NT2/D1 (cell line): ENCODE results near the gene CDH1.

Source experiments
- DNase-seq: peaks from one replicate; pipeline ENCODE4 v3.0.0-alpha.2; 2011; ENCODE audit warnings: low read depth, low spot score
- H3K27me3 ChIP-seq: 2 replicates; pipeline ENCODE4 v1.6.0; 2011; ENCODE audit warnings: mild to moderate bottlenecking; ENCODE audit not compliant: insufficient read length, insufficient read depth
- H3K36me3 ChIP-seq: 2 replicates; pipeline ENCODE4 v1.6.1; 2011; ENCODE audit warnings: mild to moderate bottlenecking, low read length, mixed read lengths; ENCODE audit not compliant: insufficient read depth, insufficient read length
- H3K4me1 ChIP-seq: 2 replicates; pipeline ENCODE4 v1.5.1; 2011; ENCODE audit not compliant: insufficient read depth, insufficient read length
- H3K4me3 ChIP-seq: 2 replicates; pipeline ENCODE4 v1.5.1; 2011; ENCODE audit warnings: low read depth; ENCODE audit not compliant: insufficient read length
- H3K9ac ChIP-seq: 2 replicates; pipeline ENCODE4 v1.6.0; 2011; ENCODE audit warnings: low read depth; ENCODE audit not compliant: insufficient read length
- H3K9me3 ChIP-seq: 2 replicates; pipeline ENCODE4 v1.5.1; 2011; ENCODE audit warnings: mild to moderate bottlenecking, low read length; ENCODE audit not compliant: insufficient read depth
- SUZ12 ChIP-seq: IDR thresholded peaks from 2 replicates; pipeline ENCODE4 v1.6.1; 2011; ENCODE audit not compliant: insufficient read length, insufficient read depth; ENCODE audit errors: extremely low read depth
- YY1 ChIP-seq: IDR thresholded peaks from 2 replicates; pipeline ENCODE4 v1.6.1; 2011; ENCODE audit not compliant: insufficient read length, insufficient read depth
- ZNF274 ChIP-seq: IDR thresholded peaks from 2 replicates; pipeline ENCODE4 v1.6.1; 2011; ENCODE audit warnings: mild to moderate bottlenecking, low read depth, low read length

CDH1 gene

DNA sequence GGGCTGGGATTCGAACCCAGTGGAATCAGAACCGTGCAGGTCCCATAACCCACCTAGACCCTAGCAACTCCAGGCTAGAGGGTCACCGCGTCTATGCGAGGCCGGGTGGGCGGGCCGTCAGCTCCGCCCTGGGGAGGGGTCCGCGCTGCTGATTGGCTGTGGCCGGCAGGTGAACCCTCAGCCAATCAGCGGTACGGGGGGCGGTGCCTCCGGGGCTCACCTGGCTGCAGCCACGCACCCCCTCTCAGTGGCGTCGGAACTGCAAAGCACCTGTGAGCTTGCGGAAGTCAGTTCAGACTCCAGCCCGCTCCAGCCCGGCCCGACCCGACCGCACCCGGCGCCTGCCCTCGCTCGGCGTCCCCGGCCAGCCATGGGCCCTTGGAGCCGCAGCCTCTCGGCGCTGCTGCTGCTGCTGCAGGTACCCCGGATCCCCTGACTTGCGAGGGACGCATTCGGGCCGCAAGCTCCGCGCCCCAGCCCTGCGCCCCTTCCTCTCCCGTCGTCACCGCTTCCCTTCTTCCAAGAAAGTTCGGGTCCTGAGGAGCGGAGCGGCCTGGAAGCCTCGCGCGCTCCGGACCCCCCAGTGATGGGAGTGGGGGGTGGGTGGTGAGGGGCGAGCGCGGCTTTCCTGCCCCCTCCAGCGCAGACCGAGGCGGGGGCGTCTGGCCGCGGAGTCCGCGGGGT lies at the start of gene CDH1:
Gene CDH1, plus strand, starts transcription at position 247 of the 684 bp plus-strand sequence. Its CDS starts 124 bp downstream, at position 371.
- DNase-seq = no peak
- peak within 1 kb of the TSS; percentile 88 for H3K9ac ChIP-seq
- peak within 1 kb of the TSS; percentile 78 for H3K4me3 ChIP-seq

GRCh38 chr16:68689921-68690320 lies 47.2 kb upstream of the CDH1 start:
- H3K36me3 ChIP-seq = peaks cover 63% of the 10 kb centered on the region
- no peak for TF ChIP-seq SUZ12
- no peaks in the 10 kb centered on the region for H3K4me1 ChIP-seq
- no peaks in the 10 kb centered on the region for H3K9me3 ChIP-seq
- H3K4me3 ChIP-seq = no peak overlapping the region
- H3K27me3 ChIP-seq = no peaks in the 10 kb centered on the region
- no peak for DNase-seq
- H3K9ac ChIP-seq = no peak overlapping the region

More for the DNA sequence above, at the start of gene CDH1:
- Histone ChIP-seq H3K36me3 (peaks cover 2% of the 10 kb centered on the region), H3K27me3 (peaks cover 3% of the 10 kb centered on the region), H3K4me1 (peaks cover 5% of the 10 kb centered on the region), H3K9me3 (peaks cover 14% of the 10 kb centered on the region; the same call in 1 of the 2 replicates)
- TF ChIP-seq SUZ12 (no peak), YY1 (no peak), ZNF274 (no peak)

DNA sequence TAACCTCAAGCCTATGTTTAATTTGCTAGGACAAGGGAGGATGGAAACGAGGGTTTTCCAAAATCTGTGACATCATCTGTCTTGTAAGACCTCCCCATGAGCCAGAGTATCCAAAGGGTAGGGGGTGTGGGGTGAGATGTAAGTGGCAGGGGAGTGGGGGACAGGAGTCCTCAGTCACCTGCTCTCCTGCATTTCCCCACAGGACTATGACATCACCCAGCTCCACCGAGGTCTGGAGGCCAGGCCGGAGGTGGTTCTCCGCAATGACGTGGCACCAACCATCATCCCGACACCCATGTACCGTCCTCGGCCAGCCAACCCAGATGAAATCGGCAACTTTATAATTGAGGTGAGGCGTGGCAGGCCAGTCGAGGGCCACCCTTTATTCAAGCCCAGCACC lies 41.5 kb upstream of the CDH1 start:
- peaks cover 53% of the 10 kb centered on the region for H3K36me3 ChIP-seq
- TF ChIP-seq YY1 (no peak), SUZ12 (no peak), ZNF274 (no peak)
- H3K4me1 ChIP-seq = no peaks in the 10 kb centered on the region

GRCh38 chr16:68696514-68696913 lies 40.6 kb upstream of the CDH1 start:
- Histone ChIP-seq H3K9me3 (no peaks in the 10 kb centered on the region), H3K36me3 (peaks cover 52% of the 10 kb centered on the region), H3K4me1 (no peaks in the 10 kb centered on the region), H3K27me3 (no peaks in the 10 kb centered on the region), H3K9ac (no peak overlapping the region), H3K4me3 (no peak overlapping the region)
- no peak for DNase-seq
- TF ChIP-seq YY1 (no peak), SUZ12 (no peak), ZNF274 (no peak)

More for the DNA sequence above, 41.5 kb upstream of the CDH1 start:
- Histone ChIP-seq H3K9me3 (no peaks in the 10 kb centered on the region), H3K9ac (no peak overlapping the region), H3K27me3 (no peaks in the 10 kb centered on the region), H3K4me3 (no peak overlapping the region)
- DNase-seq = no peak

DNA sequence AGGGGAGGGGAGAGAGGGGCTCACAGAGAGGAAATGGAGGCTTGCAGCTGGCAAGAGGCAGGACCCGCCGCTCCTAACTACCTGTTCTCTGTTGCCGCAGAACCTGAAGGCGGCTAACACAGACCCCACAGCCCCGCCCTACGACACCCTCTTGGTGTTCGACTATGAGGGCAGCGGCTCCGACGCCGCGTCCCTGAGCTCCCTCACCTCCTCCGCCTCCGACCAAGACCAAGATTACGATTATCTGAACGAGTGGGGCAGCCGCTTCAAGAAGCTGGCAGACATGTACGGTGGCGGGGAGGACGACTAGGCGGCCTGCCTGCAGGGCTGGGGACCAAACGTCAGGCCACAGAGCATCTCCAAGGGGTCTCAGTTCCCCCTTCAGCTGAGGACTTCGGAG lies 39.0 kb upstream of the CDH1 start:
- Histone ChIP-seq H3K9ac (peak overlapping the region; percentile 50), H3K27me3 (no peaks in the 10 kb centered on the region), H3K9me3 (no peaks in the 10 kb centered on the region), H3K4me3 (no peak overlapping the region), H3K36me3 (peaks cover 37% of the 10 kb centered on the region), H3K4me1 (no peaks in the 10 kb centered on the region)
- no peak for DNase-seq
- no peak for TF ChIP-seq SUZ12
- no peak for TF ChIP-seq ZNF274
- no peak for TF ChIP-seq YY1

DNA sequence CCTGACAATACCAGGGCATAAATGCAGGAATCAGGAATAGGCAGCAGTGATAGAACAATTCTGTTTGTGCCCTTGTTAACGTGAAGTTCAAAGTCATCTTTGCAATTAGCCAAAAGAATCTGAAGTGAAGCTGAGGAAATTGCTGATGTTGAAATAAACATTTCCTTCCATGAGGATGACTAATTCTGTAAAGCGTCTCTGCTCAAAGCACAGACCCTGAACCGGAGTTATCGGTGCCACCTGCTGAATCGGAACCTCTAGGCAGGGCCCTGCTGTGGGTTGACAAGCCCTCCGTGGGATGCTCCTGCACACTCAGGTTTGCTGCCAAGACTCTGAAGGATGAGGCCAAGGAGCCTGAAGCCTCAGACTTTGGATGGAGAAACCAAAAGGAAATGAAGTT lies 37.0 kb upstream of the CDH1 start:
- H3K9ac ChIP-seq = no peak overlapping the region
- no peak for TF ChIP-seq ZNF274
- no peak for TF ChIP-seq YY1
- no peak for TF ChIP-seq SUZ12
- no peak for DNase-seq
- no peaks in the 10 kb centered on the region for H3K9me3 ChIP-seq
- H3K27me3 ChIP-seq = no peaks in the 10 kb centered on the region
- H3K4me1 ChIP-seq = no peaks in the 10 kb centered on the region
- H3K36me3 ChIP-seq = peaks cover 22% of the 10 kb centered on the region
- no peak overlapping the region for H3K4me3 ChIP-seq

GRCh38 chr16:68700831-68701230 lies 36.3 kb upstream of the CDH1 start:
- Histone ChIP-seq H3K4me1 (no peaks in the 10 kb centered on the region), H3K9ac (no peak overlapping the region), H3K4me3 (no peak overlapping the region), H3K9me3 (no peaks in the 10 kb centered on the region), H3K36me3 (peaks cover 15% of the 10 kb centered on the region), H3K27me3 (no peaks in the 10 kb centered on the region)
- TF ChIP-seq SUZ12 (no peak), YY1 (no peak)
- DNase-seq = no peak
